Karpas-422 (cell line): ENCODE measurements around the gene INKA2. TPM values are rescaled to one million over a fixed set of nuclear protein-coding genes. Genes with fewer than 3 reads are reported as not detected.

Experiments used
- DNase-seq: peaks from one replicate; pipeline ENCODE4 v3.0.0-alpha.2; 2015
- H2AFZ ChIP-seq: fragments of 200-600 bp; sonication (generic); 2 replicates; pipeline ENCODE4 v1.6.1; 2014; ENCODE audit warnings: antibody characterized with exemption, low read length, mixed read lengths
- H3K27ac ChIP-seq: fragments of 200-600 bp; sonication (generic); 2 replicates; pipeline ENCODE4 v1.5.1; 2014; ENCODE audit warnings: mild to moderate bottlenecking, low read length, moderate library complexity
- H3K27me3 ChIP-seq: fragments of 200-600 bp; sonication (generic); 2 replicates; pipeline ENCODE4 v1.6.1; 2014; ENCODE audit warnings: low read length, mixed read lengths
- H3K36me3 ChIP-seq: fragments of 200-600 bp; sonication (generic); 2 replicates; pipeline ENCODE4 v1.6.1; 2014; ENCODE audit warnings: low read length, mixed read lengths; ENCODE audit not compliant: insufficient read depth
- H3K4me1 ChIP-seq: fragments of 200-600 bp; sonication (generic); 2 replicates; pipeline ENCODE4 v1.6.1; 2014; ENCODE audit warnings: mild to moderate bottlenecking, low read length, mixed read lengths
- H3K4me2 ChIP-seq: fragments of 200-600 bp; sonication (generic); 2 replicates; pipeline ENCODE4 v1.6.1; 2014; ENCODE audit warnings: low read length, low read depth, mild to moderate bottlenecking; ENCODE audit not compliant: poor library complexity, severe bottlenecking
- H3K4me3 ChIP-seq: fragments of 200-600 bp; sonication (generic); 2 replicates; pipeline ENCODE4 v1.5.1; 2014; ENCODE audit warnings: mild to moderate bottlenecking, antibody characterized with exemption, low read length, mixed read lengths
- H3K79me2 ChIP-seq: fragments of 200-600 bp; sonication (generic); 2 replicates; pipeline ENCODE4 v1.6.1; 2014; ENCODE audit warnings: mild to moderate bottlenecking, low read length, mixed read lengths
- H3K9ac ChIP-seq: fragments of 200-600 bp; sonication (generic); 2 replicates; pipeline ENCODE4 v1.6.0; 2014; ENCODE audit warnings: low read length
- H3K9me2 ChIP-seq: fragments of 200-600 bp; sonication (generic), shearing (Covaris generic); replicated peaks from 2 replicates; pipeline ENCODE4 v1.6.0; 2014; ENCODE audit warnings: mild to moderate bottlenecking, low read length, moderate library complexity; ENCODE audit not compliant: insufficient read depth
- H3K9me3 ChIP-seq: fragments of 300-700, 200-600 bp; sonication (generic); 2 replicates; pipeline ENCODE4 v1.6.1; 2014; ENCODE audit warnings: low read length, mixed read lengths
- H4K20me1 ChIP-seq: fragments of 200-600 bp; sonication (generic); 2 replicates; pipeline ENCODE4 v1.6.1; 2014; ENCODE audit warnings: mild to moderate bottlenecking, antibody characterized with exemption, low read length, low read depth; ENCODE audit not compliant: insufficient read depth
- total RNA-seq: library from RNA; depleted of rRNA; stranded (reverse); fragments of >200 nt; shearing (Covaris generic); gene quantifications from 2 replicates; pipeline ENCODE4 v1.2.3, GENCODE V29; 2014; ENCODE audit warnings: low replicate concordance

Gene INKA2
- total RNA-seq, 1 experiment from 2014 or later: 1.1 TPM

DNA sequence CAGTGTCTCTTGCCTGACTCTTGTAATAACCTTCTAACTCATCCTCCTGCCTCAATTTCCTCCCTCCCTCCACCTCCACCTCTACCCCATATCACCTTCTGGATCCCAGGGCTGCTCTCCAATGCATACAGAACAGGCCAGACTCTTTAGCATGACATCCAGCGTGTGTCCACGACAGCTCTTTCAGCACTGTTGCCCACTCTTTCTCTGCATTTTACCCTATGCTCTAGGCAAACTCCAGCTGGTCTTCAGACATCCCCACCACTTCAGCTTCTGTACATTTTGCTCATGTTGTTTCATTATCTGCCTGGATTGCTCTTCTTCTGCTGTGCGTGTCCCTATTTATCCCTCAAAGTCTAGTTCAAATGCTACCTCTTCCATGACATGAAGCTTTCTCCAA is 4.8 kb downstream of the INKA2 start:
- Histone ChIP-seq H3K79me2 (no peaks in the 10 kb centered on the region), H3K27ac (no peak overlapping the region), H3K36me3 (no peaks in the 10 kb centered on the region), H3K9me2 (no peaks in the 10 kb centered on the region), H4K20me1 (peaks cover 12% of the 10 kb centered on the region; the same call in 1 of the 2 replicates), H3K4me3 (no peak overlapping the region), H3K9ac (no peak overlapping the region), H3K4me2 (no peak overlapping the region), H3K9me3 (no peaks in the 10 kb centered on the region), H3K4me1 (peaks cover 23% of the 10 kb centered on the region), H3K27me3 (no peaks in the 10 kb centered on the region), H2AFZ (no peak overlapping the region)
- DNase-seq: no peak

DNA sequence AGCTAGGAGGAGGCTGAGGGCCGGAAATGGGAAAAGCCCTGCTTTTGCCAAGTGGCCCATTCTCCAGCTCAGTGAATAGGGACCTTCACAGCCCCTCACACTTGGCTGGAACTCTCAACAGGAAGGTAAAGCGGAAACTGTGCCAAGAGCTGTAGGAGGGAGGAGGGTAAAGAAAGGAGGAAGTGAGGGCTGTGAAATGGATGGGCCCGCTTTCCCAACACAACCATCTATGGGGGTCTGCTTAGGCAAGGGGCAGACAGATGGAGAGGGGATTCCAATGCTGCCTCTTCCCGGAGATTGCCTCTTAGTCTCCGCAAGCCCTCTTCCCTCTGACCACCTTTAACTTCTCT is 5.2 kb downstream of the INKA2 start:
- H3K79me2 ChIP-seq: no peaks in the 10 kb centered on the region
- H3K27me3 ChIP-seq: no peaks in the 10 kb centered on the region
- no peaks in the 10 kb centered on the region for H3K9me3 ChIP-seq
- H3K4me1 ChIP-seq: peaks cover 22% of the 10 kb centered on the region
- no peak overlapping the region for H3K4me2 ChIP-seq
- DNase-seq: no peak
- peaks cover 12% of the 10 kb centered on the region; the same call in 1 of the 2 replicates for H4K20me1 ChIP-seq
- no peak overlapping the region for H3K9ac ChIP-seq
- no peaks in the 10 kb centered on the region for H3K36me3 ChIP-seq
- H3K27ac ChIP-seq: no peak overlapping the region
- H3K9me2 ChIP-seq: no peaks in the 10 kb centered on the region
- H3K4me3 ChIP-seq: no peak overlapping the region
- H2AFZ ChIP-seq: no peak overlapping the region

DNA sequence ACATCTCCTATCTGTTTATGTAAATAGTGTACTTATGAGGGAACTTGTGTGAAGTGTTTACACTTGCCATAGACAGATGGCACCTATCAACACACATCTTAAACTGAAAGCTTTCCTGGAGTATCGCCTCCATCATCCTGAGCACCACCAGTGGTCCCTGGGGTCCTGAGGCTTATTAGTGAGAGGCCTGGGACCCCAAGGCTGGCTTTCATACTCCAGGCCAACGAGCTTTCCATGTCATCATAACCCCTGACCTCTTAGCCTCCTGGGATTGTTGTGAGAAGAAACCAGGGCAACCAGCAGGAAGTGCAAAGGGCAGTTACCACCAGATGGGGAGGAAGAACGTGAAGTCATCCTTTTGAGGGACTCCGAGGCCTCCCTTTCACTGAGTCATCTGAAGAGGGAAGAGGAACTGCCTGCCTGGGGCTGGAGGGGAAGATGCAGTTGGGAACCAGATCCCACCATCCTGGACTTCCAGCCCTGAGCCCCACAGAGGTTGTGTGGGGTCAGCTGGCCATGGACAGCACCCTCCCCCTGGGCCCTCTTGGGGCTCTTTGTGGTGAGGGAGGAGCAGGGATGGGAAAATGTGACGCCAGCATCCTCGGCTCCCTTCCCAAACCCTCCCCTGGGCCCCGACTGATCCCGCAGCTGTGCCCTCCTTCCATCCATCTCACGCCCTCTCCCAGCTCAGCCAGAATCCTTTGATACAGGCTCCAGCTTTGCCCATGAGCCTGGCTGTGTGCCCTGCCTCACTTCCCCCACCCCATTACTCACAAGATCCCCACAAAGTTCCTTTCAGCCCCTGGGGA is 5.8 kb downstream of the INKA2 start:
- H3K79me2 ChIP-seq: no peaks in the 10 kb centered on the region
- DNase-seq: no peak
- no peak overlapping the region for H3K9ac ChIP-seq
- no peaks in the 10 kb centered on the region for H3K9me3 ChIP-seq
- no peaks in the 10 kb centered on the region for H3K27me3 ChIP-seq
- no peak overlapping the region for H2AFZ ChIP-seq
- no peak overlapping the region for H3K27ac ChIP-seq
- H3K36me3 ChIP-seq: no peaks in the 10 kb centered on the region
- peaks cover 12% of the 10 kb centered on the region; the same call in 1 of the 2 replicates for H4K20me1 ChIP-seq
- no peak overlapping the region for H3K4me3 ChIP-seq
- H3K4me2 ChIP-seq: no peak overlapping the region
- H3K9me2 ChIP-seq: no peaks in the 10 kb centered on the region
- peaks cover 20% of the 10 kb centered on the region for H3K4me1 ChIP-seq

DNA sequence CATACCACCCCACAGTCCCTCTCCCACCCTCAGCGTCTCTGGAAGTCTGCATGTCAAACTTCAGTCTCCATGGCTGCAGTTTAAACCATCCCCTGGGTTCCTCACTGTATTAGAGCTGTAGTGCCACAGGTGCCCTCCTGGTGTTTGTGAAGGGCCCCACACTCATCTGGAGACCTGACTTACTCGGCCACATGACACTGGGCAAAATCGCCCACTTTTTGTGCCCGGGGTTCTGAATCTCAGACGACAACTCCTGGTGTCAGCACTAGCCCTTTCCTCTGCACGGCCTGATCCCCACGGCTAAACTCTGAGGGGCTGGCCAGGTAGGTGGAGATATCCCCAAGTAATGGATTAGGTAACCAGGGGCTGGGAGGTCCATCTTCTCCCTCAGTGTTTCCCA is 6.5 kb downstream of the INKA2 start:
- Histone ChIP-seq H3K27me3 (no peaks in the 10 kb centered on the region), H3K79me2 (no peaks in the 10 kb centered on the region), H3K9ac (no peak overlapping the region), H3K4me3 (no peak overlapping the region), H3K27ac (no peak overlapping the region), H3K36me3 (no peaks in the 10 kb centered on the region), H3K4me2 (no peak overlapping the region), H3K4me1 (peaks cover 13% of the 10 kb centered on the region), H3K9me2 (no peaks in the 10 kb centered on the region), H2AFZ (no peak overlapping the region), H4K20me1 (peaks cover 12% of the 10 kb centered on the region; the same call in 1 of the 2 replicates), H3K9me3 (no peaks in the 10 kb centered on the region)
- DNase-seq: no peak

DNA sequence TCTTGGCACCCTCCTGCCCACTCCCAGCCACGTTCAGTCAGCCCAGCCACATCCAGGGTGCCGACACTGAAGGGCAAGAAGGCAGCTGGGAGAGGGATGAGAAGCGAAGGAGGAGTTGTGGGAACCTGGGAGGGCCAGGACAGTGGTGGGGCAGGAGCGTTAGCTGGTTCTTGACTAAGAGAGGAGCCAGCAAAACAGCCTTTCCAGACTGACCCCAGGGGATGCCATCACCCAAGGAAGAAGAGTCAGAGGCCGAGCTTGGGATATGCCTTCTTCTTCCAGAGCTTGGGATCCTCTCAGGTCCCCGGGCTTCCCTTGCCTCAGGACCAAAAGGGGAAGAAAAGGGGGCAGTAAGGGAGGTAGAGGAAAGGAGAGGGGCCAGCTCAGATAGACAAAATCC is 7.2 kb downstream of the INKA2 start:
- no peak overlapping the region for H3K27ac ChIP-seq
- H2AFZ ChIP-seq: no peak overlapping the region
- H3K36me3 ChIP-seq: no peaks in the 10 kb centered on the region
- no peaks in the 10 kb centered on the region for H3K9me3 ChIP-seq
- peaks cover 7% of the 10 kb centered on the region; the same call in 1 of the 2 replicates for H4K20me1 ChIP-seq
- no peaks in the 10 kb centered on the region for H3K79me2 ChIP-seq
- H3K9ac ChIP-seq: no peak overlapping the region
- peaks cover 5% of the 10 kb centered on the region for H3K4me1 ChIP-seq
- no peaks in the 10 kb centered on the region for H3K27me3 ChIP-seq
- H3K4me3 ChIP-seq: no peak overlapping the region
- no peak overlapping the region for H3K4me2 ChIP-seq
- no peaks in the 10 kb centered on the region for H3K9me2 ChIP-seq
- no peak for DNase-seq

DNA sequence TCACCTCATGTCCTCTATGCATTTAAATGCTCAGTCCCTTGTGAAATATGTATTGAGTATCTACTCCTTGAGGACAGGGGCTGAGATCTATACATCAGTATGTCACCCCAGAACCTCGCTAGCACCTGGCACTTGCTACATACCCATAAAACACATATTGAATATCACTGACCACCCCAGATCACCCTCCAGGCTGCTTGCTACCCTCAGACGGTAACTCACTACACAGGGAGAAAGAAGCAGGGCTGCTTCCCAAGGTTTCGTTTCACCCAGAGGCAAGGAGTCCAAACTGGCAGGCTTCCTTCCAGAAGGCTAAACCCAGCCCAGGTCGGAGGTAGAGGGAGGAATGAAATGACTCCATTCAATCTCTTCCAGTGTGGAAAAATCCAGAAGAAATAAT is 8.5 kb downstream of the INKA2 start:
- Histone ChIP-seq H3K9me3 (no peaks in the 10 kb centered on the region), H3K36me3 (no peaks in the 10 kb centered on the region), H3K27ac (no peak overlapping the region), H3K27me3 (no peaks in the 10 kb centered on the region), H4K20me1 (no peaks in the 10 kb centered on the region; the same call in 1 of the 2 replicates), H3K4me1 (no peaks in the 10 kb centered on the region), H3K9me2 (no peaks in the 10 kb centered on the region), H3K79me2 (no peaks in the 10 kb centered on the region), H3K9ac (no peak overlapping the region), H3K4me2 (no peak overlapping the region), H2AFZ (no peak overlapping the region), H3K4me3 (no peak overlapping the region)
- DNase-seq: no peak

DNA sequence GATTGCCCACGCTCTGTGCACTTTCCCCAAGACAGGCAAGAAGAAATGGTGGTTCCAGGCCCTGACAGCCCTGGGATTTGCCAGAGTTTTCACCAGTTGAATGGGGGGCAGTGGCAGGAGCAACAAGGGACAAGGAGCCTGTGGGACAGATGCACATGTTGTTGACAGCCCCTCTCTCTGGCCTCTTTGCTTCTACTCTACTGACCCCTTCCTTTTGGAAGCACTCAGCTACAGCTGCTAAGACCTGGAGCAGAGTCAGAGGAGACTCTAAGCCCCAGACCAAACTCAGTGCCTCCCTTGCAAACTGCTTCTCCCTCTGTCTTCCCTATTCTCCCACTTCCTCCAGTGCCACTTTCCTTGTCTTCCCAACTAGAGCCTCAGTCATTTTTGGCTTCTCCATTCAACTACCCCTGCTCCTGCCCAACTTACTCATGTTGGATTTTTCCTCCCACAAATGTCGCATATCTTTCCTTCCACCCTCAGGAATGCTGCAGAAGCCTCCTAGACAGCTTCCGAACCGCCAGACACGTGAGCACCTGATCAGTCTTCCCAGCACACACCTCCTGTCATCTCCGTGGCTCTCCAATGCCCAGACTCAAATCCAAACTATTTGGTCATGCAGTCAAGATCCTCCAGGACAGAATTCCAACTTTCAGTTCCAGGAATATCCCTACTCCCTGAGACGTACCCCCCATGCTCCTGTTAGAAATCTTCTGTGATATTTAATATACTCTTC is 9.1 kb downstream of the INKA2 start:
- Histone ChIP-seq H3K27ac (no peak overlapping the region), H3K9me2 (no peaks in the 10 kb centered on the region), H3K4me2 (no peak overlapping the region), H2AFZ (no peak overlapping the region), H3K36me3 (no peaks in the 10 kb centered on the region), H3K9ac (no peak overlapping the region), H3K4me1 (no peaks in the 10 kb centered on the region), H3K4me3 (no peak overlapping the region), H3K9me3 (no peaks in the 10 kb centered on the region), H3K27me3 (no peaks in the 10 kb centered on the region), H4K20me1 (no peaks in the 10 kb centered on the region), H3K79me2 (no peaks in the 10 kb centered on the region)
- no peak for DNase-seq

DNA sequence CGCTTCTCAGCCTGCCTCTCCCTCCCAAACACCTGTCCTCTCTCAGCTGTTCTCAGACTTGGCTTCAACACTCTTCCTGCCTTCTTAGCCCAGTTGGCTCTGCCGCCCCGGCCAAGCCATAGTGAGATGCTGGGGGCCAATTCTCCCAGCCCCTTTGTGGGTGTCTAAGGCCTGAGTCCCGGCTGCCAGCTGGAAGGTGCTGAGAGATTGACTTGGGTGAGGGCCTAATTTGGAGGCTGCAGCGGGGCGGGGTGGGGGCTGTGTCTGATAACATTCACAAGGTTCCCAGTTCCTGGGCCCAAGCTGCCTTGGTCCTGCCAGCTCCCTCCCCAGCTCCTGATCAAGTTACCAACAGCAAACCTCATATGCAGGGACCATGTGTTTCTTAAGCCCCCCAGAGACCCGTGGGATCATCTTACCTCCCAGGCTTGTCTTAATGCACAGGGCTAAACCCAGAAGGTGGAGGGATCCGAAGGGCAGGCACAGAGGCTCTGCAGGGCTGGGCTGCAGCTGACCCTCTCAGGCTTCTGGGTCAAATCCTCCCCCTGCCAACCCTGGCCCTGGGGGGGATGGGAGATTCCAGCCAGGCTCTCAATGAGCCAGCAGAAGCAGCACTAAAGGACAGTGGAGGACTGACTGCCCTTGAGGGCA is 9.8 kb downstream of the INKA2 start:
- no peak for DNase-seq

More for the DNA sequence above, 9.8 kb downstream of the INKA2 start:
- Histone ChIP-seq H3K4me1 (no peaks in the 10 kb centered on the region), H3K9ac (no peak overlapping the region), H3K4me2 (no peak overlapping the region), H3K36me3 (no peaks in the 10 kb centered on the region), H3K79me2 (no peaks in the 10 kb centered on the region), H4K20me1 (0 out of 2 replicates have a peak, but pooled peaks cover 2% of the 10 kb centered on the region), H3K9me3 (no peaks in the 10 kb centered on the region), H3K27ac (no peak overlapping the region), H2AFZ (no peak overlapping the region), H3K9me2 (no peaks in the 10 kb centered on the region), H3K27me3 (no peaks in the 10 kb centered on the region), H3K4me3 (no peak overlapping the region)
